NCI-H1417 treated with DMSO at 0.1 percent for 48 hours (cell line): ENCODE data around the gene NYAP2.

Experiments
- DNase-seq: peaks from one replicate; lab custom pipeline; 2025; lab: John Stamatoyannopoulos, UW

NYAP2 gene

GRCh38 chr2:225428360-225428759 is 28.9 kb downstream of the NYAP2 start:
- no peak for DNase-seq

DNA sequence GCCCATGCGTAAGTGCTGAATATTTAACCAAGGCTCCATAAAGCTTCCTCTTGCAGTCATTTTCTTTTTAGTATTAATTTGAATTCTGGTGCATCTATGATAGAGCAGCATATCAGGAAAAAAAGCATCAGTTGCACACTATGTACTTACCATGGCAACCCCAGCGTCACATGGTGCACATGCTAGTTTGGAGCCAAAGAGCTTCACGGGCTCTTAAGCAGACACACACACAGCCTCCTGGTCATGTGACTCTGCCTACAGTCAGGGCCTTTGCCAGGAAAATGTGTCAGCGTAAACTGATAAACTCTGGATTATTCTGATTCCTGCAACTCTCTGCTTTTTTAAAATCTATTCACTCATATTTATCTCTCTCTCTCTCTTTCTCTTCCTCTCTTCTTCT is 30.2 kb downstream of the NYAP2 start:
- DNase-seq: no peak

GRCh38 chr2:225431105-225431863 is 31.8 kb downstream of the NYAP2 start:
- DNase-seq: no peak

GRCh38 chr2:225434014-225434413 is 34.5 kb downstream of the NYAP2 start:
- no peak for DNase-seq

DNA sequence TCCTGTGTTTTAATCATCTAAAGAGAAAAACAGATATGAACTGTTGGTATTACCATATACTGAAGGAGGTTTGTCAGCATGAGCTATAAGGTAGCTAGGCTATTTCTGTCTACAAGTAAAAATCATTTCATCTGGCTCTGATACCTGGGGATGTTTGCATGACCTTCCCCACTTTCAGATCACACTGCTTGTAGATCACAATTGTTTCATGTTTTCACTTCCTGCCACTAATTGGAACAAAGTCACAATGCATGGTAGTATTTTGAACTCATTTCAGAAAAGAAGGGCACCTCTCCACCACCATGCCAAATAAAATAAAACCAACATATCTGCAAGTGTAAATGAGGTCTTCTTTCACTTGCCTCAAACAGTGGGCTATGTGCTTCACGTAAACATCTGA is 37.8 kb downstream of the NYAP2 start:
- DNase-seq: no peak

- no peak for DNase-seq
These were observed 38.7 kb downstream of the NYAP2 start for GRCh38 chr2:225438248-225438647.

DNA sequence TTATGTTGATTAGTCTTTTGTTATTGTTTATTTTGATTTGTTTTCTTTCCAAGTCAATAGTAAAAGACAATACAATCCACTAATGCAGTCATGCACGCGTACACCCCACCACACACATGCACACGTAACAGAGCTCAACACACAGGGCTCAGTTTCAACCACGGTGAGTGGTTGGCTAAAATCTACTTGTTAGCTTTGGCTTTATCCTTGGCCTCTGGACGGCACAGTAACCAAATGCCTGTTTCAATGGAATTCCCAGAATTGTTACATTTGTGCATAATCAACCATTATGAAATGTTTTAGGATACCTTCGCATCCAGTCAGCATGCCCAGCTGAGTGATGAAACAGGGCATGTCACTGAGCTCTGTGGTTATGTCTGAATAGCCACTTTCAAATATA is 53.2 kb downstream of the NYAP2 start:
- DNase-seq: no peak

- no peak for DNase-seq
These were observed 54.9 kb downstream of the NYAP2 start for GRCh38 chr2:225454412-225454811.

GRCh38 chr2:225456619-225457260 is 57.2 kb downstream of the NYAP2 start:
- DNase-seq: no peak

DNA sequence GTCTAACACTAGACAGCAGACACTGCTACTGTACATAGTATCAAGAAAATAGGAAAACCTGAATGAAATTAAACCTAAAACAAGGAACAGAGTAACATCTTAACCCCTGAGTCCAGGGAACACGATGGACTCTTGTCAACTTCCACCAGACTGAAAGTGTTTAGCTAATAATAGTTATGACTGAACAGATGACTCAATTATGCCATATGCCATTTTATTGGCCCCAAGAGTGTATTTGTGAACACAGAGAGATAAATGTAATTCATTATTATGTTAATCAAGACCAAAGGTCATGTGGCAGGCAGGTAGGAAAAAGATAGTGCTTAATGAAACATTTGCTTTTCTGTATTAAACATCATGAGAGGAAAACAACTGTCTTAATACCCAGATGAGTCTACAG is 58.0 kb downstream of the NYAP2 start:
- no peak for DNase-seq

GRCh38 chr2:225458431-225459117 is 59.1 kb downstream of the NYAP2 start:
- DNase-seq: no peak

GRCh38 chr2:225462417-225462816 is 62.9 kb downstream of the NYAP2 start:
- DNase-seq: no peak

DNA sequence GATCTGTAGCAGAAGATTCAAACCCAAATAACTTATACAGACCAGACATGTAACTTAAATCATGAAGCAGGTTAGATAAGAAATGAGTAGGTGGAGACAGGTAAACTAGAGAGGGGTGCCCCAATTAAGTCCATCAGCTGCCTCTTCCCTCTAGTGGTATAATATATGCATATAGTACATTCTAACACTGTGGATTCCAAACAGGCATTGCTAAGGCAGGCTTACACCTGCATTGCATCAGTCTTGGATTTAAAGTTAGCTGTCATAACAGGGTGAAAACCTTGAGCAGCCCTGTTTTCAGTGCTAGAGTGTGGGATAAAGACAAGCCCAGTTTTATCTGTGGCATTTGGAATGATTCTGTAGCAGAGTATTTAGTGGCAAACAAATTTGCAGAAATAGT is 63.4 kb downstream of the NYAP2 start:
- no peak for DNase-seq

GRCh38 chr2:225463449-225463848 is 63.9 kb downstream of the NYAP2 start:
- DNase-seq: no peak

- DNase-seq: no peak
These were observed 65.0 kb downstream of the NYAP2 start for GRCh38 chr2:225464346-225465025.

- DNase-seq: no peak
These were observed 66.3 kb downstream of the NYAP2 start for GRCh38 chr2:225465827-225466226.

DNA sequence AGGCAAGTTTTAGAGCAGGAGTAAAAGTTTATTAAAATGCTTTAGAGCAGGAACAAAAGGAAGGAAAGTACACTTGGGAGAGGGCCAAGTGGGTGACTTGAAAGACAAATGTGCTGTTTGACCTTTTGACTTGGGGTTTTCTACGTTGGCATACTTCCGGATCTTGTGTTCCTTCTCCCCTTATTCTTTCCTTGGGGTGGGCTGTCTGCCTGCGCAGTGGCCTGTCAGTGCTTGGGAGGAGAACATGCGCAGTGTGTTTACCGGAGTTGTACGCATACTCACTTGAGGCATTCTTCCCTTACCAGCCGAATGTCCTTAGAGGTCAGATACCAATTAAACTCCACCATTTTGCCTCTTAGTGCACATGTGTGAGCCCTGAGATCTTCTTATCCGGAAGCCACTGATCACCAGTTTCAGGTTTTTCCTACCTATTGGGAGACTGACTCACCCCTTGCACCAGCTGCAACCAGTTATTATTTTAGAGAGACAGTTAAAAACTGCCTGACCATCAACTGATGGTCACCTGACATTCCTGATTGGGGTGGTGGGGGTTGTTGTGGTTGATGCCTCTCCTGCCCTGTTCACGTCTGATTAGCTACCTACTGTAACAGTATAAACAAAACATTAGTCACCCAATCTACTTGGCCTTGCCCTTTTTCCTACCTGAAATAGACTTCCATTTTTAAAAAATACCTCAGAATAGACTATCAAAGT is 67.5 kb downstream of the NYAP2 start:
- no peak for DNase-seq

- no peak for DNase-seq
These were observed 68.6 kb downstream of the NYAP2 start for GRCh38 chr2:225468131-225468530.

GRCh38 chr2:225471039-225471438 is 71.5 kb downstream of the NYAP2 start:
- DNase-seq: no peak

- DNase-seq: no peak
These were observed 72.0 kb downstream of the NYAP2 start for GRCh38 chr2:225471482-225471881.

DNA sequence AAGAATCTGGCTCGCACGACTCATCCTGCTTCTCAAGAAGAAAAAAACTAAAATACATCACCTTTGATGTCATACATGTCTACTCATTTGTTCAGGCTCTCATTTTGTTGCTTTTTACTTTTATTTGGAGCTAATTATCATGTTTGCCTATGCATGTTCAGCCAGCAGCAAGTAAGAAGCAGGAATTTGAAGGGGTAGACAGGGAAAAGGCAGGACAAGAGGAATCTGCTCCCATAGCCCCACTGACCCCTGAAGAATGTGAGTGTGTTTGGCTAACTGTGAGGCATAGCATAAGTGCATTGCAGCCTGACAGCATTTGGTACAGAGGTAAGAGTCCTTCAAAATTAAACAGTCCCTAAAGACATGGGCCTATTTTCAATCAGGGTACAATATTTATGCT is 72.7 kb downstream of the NYAP2 start:
- DNase-seq: no peak

DNA sequence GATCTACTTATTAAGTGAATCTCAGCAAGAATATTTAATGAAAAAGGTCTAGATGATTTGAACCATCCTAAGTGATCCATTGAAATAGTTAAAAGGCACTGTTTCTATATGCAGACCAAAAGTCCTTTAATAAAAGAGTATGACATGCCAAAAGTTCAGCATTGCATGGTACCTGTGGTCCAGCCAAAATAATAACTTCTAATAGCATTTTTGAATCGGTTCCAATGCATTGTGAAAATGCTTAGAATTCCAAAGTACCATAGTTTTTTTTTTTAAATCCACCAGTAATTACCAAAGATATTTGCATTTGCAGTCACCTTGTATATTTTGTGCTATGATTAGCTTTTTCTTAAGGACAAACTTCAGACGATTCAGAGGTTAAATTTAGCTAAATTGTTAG is 79.9 kb downstream of the NYAP2 start:
- DNase-seq: no peak
